Measurements from ENCODE around the gene ANKRD44.
"Not testable (repeated sequence)": the region's sequence is repeated elsewhere in the genome, so short reads cannot be mapped to it uniquely, and the experiment has no call there.

ANKRD44 gene

DNA sequence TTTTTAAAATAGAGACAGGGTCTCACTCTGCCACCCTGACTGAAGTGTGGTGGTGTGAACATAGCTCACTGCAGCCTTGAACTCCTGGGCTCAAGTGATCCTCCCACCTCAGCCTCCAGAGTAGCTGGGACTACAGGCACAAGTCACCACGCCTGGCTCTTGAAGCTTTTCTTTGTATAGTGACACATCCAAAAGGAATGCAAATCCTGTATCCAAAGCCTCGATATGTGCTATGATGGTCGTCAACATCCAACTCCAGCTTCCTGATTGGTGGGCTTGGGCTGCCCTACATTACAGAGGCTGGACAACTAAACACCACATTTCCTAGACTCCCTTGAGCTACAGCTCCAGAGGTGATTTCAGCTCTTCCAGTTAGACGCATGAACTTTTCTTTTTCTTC, 282.4 kb downstream of the ANKRD44 start:
- no peak overlapping the region for H3K9ac ChIP-seq (ENCODE audit: low read depth, low read length)
- H3K4me3 ChIP-seq (ENCODE audit: low read depth, low read length) = no peak overlapping the region
- H3K27ac ChIP-seq (ENCODE audit: low read depth, low read length) = no peak overlapping the region

DNA sequence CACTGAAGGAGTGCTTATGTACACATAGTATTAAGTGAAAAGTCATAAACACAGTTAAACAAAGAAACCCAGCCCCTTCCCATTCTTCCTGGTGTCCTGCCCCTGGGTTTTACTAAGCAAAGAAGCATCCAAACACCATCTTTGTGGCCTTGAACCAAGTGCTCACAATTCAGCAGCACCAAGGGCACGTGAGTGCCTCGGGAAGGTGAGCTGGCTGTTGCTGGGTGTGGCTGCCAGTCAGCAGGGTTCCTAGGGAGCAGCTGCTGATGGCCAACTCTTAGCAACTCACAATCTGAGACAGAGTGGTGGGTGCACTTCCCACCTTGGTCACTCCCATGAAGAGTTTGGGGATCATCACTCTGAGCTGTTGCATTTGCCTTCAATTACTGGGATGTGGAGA, 286.4 kb downstream of the ANKRD44 start:
- Histone ChIP-seq H3K4me1 (ENCODE audit: control insufficient read depth, insufficient read depth, low read length) (no peaks in the 10 kb centered on the region), H3K27ac (ENCODE audit: low read depth, low read length) (no peak overlapping the region), H3K9me3 (ENCODE audit: control insufficient read depth, insufficient read depth, low read length) (no peaks in the 10 kb centered on the region), H3K36me3 (ENCODE audit: control insufficient read depth, insufficient read depth, low read length) (no peaks in the 10 kb centered on the region), H3K4me3 (ENCODE audit: low read depth, low read length) (no peak overlapping the region), H3K27me3 (ENCODE audit: control insufficient read depth, insufficient read depth, low read length) (no peaks in the 10 kb centered on the region), H3K9ac (ENCODE audit: low read depth, low read length) (no peak overlapping the region)

More for the DNA sequence above, 282.4 kb downstream of the ANKRD44 start:
- H3K36me3 ChIP-seq (ENCODE audit: control insufficient read depth, insufficient read depth, low read length) = no peaks in the 10 kb centered on the region
- no peaks in the 10 kb centered on the region for H3K4me1 ChIP-seq (ENCODE audit: control insufficient read depth, insufficient read depth, low read length)
- no peaks in the 10 kb centered on the region for H3K9me3 ChIP-seq (ENCODE audit: control insufficient read depth, insufficient read depth, low read length)
- no peaks in the 10 kb centered on the region for H3K27me3 ChIP-seq (ENCODE audit: control insufficient read depth, insufficient read depth, low read length)

DNA sequence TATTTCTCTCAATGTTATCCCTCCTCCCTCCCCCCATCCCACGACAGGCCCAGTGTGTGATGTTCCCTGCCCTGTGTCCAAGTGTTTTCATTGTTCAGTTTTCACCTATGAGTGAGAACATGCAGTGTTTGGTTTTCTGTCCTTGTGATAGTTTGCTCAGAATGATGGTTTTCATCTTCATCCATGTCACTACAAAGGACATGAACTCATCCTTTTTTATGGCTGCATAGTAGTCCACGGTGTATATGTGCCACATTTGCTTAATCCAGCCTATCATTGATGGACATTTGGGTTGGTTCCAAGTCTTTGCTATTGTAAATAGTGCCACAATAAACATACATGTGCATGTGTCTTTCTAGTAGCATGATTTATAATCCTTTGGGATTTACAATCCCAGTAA, 289.7 kb downstream of the ANKRD44 start:
- H3K9ac ChIP-seq (ENCODE audit: low read depth, low read length); H3K27me3 ChIP-seq (ENCODE audit: control insufficient read depth, insufficient read depth, low read length); H3K4me1 ChIP-seq (ENCODE audit: control insufficient read depth, insufficient read depth, low read length); H3K9me3 ChIP-seq (ENCODE audit: control insufficient read depth, insufficient read depth, low read length); H3K27ac ChIP-seq (ENCODE audit: low read depth, low read length); H3K36me3 ChIP-seq (ENCODE audit: control insufficient read depth, insufficient read depth, low read length); H3K4me3 ChIP-seq (ENCODE audit: low read depth, low read length): not testable (repeated sequence)

DNA sequence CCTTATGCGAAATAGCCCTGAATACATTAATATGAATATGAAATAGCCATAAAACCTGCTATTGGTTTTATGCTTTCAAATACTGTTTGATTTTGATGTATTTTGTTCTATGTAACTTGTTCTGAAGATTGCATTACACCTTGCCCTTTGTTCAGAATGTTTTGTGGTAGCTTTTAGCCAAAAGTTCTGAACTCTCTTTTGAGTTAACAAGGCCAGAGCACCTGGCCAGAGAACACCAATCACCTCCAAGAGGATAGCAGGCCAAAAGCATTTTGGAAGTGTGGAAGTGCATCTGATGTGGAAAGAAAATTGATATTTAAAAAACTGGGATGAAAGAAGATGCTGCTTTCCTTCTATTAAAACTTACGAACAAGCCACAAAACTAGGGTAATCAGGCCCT, 297.5 kb downstream of the ANKRD44 start:
- H3K27me3 ChIP-seq (ENCODE audit: control insufficient read depth, insufficient read depth, low read length) = no peaks in the 10 kb centered on the region
- no peaks in the 10 kb centered on the region for H3K36me3 ChIP-seq (ENCODE audit: control insufficient read depth, insufficient read depth, low read length)
- no peak overlapping the region for H3K27ac ChIP-seq (ENCODE audit: low read depth, low read length)
- H3K4me1 ChIP-seq (ENCODE audit: control insufficient read depth, insufficient read depth, low read length) = peaks cover 5% of the 10 kb centered on the region
- no peaks in the 10 kb centered on the region for H3K9me3 ChIP-seq (ENCODE audit: control insufficient read depth, insufficient read depth, low read length)
- H3K4me3 ChIP-seq (ENCODE audit: low read depth, low read length) = no peak overlapping the region
- no peak overlapping the region for H3K9ac ChIP-seq (ENCODE audit: low read depth, low read length)

DNA sequence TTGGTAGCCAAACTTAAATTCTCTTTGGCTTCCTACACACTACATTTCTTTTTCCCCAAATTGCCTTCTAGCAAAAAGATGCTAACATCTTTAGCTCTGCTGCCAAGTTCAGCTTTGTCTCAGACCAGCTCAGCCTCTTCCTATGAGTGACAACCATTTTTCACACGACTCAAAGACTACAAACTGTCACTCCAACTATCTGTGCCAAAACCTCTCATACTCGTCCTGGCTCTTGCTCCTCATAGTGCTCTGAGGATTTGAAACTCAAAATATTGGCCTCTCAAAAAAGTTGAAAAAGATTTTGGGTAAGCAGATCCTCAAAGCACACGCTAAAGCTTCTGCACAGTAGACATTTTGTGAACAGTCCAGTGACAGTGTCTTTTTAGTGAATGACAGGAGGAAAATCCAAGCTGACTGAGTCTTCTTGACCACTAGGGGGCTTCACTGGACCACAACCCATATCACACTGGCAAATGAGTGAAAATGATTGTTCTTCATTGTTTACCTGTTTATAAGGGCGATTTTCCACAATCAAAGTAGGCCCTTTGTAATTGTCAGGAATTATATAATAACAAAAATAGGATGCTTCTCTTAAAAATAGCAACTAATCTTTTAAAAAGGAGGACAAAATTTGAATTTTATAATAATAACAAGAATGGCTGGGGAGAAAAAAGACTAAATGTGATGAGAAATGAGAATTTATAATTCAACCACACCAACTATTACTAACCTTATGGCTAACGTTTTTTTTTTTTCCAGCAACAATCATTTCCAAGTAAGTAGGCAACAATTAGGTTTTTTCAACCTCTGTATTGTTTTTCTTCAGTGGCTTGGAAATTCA, 298.6 kb downstream of the ANKRD44 start:
- Histone ChIP-seq H3K27ac (ENCODE audit: low read depth, low read length) (no peak overlapping the region), H3K27me3 (ENCODE audit: control insufficient read depth, insufficient read depth, low read length) (no peaks in the 10 kb centered on the region), H3K9me3 (ENCODE audit: control insufficient read depth, insufficient read depth, low read length) (no peaks in the 10 kb centered on the region), H3K4me3 (ENCODE audit: low read depth, low read length) (no peak overlapping the region), H3K9ac (ENCODE audit: low read depth, low read length) (no peak overlapping the region), H3K4me1 (ENCODE audit: control insufficient read depth, insufficient read depth, low read length) (peaks cover 9% of the 10 kb centered on the region), H3K36me3 (ENCODE audit: control insufficient read depth, insufficient read depth, low read length) (no peaks in the 10 kb centered on the region)

DNA sequence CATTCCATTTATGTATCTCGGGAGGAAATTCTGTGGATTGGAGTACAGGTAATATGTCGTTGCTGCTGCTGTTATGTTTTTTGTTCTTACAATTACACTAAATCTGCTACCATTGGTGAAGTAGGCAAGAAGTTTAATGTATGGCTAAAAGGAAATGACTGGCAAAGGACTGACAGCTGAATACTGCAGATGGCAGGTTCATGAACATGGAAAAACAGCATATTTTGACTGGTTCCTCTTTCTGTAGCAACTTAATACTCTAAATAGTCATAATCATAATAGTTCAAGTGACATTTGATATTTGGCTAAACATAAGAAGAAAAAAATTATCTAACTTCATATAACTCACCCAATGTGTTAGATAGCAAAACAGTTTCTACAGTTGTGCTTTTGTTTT, 299.6 kb downstream of the ANKRD44 start:
- Histone ChIP-seq H3K4me1 (ENCODE audit: control insufficient read depth, insufficient read depth, low read length) (peaks cover 9% of the 10 kb centered on the region), H3K4me3 (ENCODE audit: low read depth, low read length) (no peak overlapping the region), H3K27ac (ENCODE audit: low read depth, low read length) (no peak overlapping the region), H3K9ac (ENCODE audit: low read depth, low read length) (no peak overlapping the region), H3K36me3 (ENCODE audit: control insufficient read depth, insufficient read depth, low read length) (no peaks in the 10 kb centered on the region), H3K9me3 (ENCODE audit: control insufficient read depth, insufficient read depth, low read length) (no peaks in the 10 kb centered on the region), H3K27me3 (ENCODE audit: control insufficient read depth, insufficient read depth, low read length) (no peaks in the 10 kb centered on the region)

DNA sequence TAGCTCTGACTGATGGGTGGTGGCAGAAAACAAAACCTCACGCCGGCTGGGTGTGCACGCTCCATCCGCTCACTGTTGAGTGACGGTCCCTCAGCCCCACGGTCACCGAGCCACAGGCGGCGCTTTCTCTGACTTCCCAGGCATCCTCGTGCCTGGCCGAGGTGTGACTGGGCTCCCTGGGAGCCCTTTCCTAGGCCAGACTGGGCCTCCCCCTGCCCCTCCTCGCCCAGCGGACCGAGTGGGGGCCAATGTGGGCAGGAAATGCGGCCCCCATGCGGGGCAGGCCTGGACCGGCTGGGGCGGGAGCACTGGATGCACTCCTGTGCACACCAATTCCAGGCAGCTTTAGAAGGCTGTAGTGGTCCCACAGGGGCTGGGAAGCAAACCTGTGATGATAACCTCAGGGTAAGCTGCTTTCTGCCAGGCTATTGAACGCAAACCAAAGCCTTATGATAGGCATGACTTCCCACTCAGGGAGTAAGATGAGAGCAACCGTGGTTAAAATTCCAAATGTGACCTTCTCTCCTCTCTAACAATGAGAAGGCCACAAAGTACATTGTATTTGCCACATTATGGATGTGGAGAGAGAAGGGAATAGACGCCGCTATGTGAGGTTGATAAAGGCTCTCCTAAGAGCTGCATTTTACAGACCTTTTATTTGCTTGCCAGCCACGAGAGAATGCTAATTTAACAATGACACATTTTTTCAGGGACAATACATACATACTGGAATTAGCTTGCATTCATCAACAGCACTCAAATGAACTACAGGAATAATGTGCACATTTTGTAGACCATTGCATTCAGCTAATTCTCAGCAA, 300.2 kb downstream of the ANKRD44 start:
- Histone ChIP-seq H3K27ac (ENCODE audit: low read depth, low read length) (no peak overlapping the region), H3K27me3 (ENCODE audit: control insufficient read depth, insufficient read depth, low read length) (no peaks in the 10 kb centered on the region), H3K4me3 (ENCODE audit: low read depth, low read length) (no peak overlapping the region), H3K4me1 (ENCODE audit: control insufficient read depth, insufficient read depth, low read length) (peaks cover 9% of the 10 kb centered on the region), H3K36me3 (ENCODE audit: control insufficient read depth, insufficient read depth, low read length) (no peaks in the 10 kb centered on the region), H3K9ac (ENCODE audit: low read depth, low read length) (no peak overlapping the region), H3K9me3 (ENCODE audit: control insufficient read depth, insufficient read depth, low read length) (no peaks in the 10 kb centered on the region)

DNA sequence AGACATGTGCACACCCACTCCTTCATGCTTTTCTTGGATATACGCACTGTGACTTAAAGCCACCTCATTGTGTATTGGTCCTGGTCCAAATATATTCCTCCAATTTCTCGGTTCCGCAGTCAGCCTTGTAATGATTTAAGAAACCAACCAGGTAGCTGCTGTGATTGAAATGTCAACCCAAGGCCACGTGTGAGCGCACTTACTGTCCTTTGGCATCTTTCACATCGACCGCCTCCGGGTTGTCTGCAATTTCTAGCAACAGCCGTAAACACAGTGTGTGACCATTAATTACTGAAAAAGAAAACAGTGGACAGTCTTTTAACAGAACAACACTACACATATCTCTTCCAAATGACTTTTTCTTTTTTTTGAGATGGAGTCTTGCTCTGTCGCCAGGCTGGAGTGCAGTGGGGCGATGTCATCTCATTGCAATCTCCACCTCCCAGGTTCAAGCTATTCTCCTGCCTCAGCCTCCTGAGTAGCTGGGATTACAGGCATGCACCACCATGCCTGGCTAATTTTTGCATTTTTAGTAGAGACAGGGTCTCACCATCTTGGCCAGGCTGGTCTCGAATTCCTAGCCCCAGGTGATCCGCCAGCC, 301.7 kb downstream of the ANKRD44 start:
- not testable (repeated sequence) for H3K4me3 ChIP-seq (ENCODE audit: low read depth, low read length); H3K27me3 ChIP-seq (ENCODE audit: control insufficient read depth, insufficient read depth, low read length); H3K9me3 ChIP-seq (ENCODE audit: control insufficient read depth, insufficient read depth, low read length); H3K4me1 ChIP-seq (ENCODE audit: control insufficient read depth, insufficient read depth, low read length); H3K36me3 ChIP-seq (ENCODE audit: control insufficient read depth, insufficient read depth, low read length); H3K27ac ChIP-seq (ENCODE audit: low read depth, low read length); H3K9ac ChIP-seq (ENCODE audit: low read depth, low read length)

DNA sequence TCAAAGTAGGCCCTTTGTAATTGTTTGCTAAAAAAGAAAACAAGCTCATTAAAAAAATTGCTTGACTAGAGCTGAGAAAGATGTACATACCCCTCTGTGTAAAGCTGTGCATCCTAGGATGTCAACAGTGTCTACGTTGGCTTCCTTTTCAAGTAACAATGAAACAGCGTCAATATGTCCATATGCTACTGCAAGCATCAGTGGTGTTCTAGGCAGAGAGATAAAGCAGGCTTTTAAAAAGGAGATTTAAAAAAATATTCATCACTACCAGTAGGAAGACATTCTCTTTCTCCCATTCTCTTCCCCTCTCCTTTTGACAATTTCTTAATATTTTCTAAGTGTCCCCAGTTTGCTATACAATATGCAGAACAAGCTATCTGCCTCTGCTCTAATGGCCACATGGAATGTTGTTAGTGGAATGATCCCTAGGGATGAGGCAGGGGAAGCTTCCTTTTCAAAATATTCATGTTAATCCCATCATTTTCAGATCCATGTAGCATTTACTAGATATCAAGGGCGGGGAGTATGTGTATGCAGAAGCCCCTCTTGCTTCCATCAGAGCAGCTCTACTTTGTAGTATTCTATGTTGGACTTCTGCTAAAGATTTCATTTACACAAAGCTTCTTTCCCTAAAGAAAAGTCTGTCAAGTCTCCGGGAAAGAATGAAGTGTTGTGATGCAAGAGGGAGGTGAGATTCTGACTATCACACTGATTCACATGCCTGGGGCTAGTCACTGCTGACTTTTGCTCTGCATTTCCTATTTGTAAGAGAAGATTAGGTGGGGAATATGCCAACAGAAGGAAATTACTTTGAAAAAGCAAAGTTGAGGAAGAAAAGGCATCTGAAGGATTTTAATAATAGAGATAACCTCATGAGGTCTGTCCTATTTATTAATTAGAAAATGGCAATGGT, 302.6 kb downstream of the ANKRD44 start:
- Histone ChIP-seq H3K27me3 (ENCODE audit: control insufficient read depth, insufficient read depth, low read length) (no peaks in the 10 kb centered on the region), H3K4me3 (ENCODE audit: low read depth, low read length) (no peak overlapping the region), H3K9me3 (ENCODE audit: control insufficient read depth, insufficient read depth, low read length) (no peaks in the 10 kb centered on the region), H3K9ac (ENCODE audit: low read depth, low read length) (no peak overlapping the region), H3K27ac (ENCODE audit: low read depth, low read length) (peak overlapping the region; percentile 15), H3K36me3 (ENCODE audit: control insufficient read depth, insufficient read depth, low read length) (no peaks in the 10 kb centered on the region), H3K4me1 (ENCODE audit: control insufficient read depth, insufficient read depth, low read length) (peaks cover 9% of the 10 kb centered on the region)

DNA sequence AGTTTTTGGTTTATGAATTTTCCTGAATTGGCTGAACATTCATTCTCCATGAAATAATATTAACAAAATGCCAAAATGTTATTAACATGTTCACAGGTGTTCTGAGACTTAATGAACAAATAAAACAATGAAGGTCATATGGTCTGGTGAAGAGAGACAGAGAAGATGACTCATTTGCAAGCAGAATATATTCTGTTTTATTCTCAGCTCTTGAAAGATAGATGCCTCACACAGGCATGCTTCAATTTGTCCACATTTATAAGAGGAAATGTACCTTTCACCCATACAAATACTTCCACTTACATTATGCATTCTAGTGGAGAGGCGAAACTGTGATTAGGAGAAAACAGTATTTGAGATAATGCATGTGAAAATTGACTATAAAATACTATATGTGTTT, 308.7 kb downstream of the ANKRD44 start:
- no peak overlapping the region for H3K4me3 ChIP-seq (ENCODE audit: low read depth, low read length)
- no peaks in the 10 kb centered on the region for H3K9me3 ChIP-seq (ENCODE audit: control insufficient read depth, insufficient read depth, low read length)
- H3K36me3 ChIP-seq (ENCODE audit: control insufficient read depth, insufficient read depth, low read length) = no peaks in the 10 kb centered on the region
- no peaks in the 10 kb centered on the region for H3K4me1 ChIP-seq (ENCODE audit: control insufficient read depth, insufficient read depth, low read length)
- no peaks in the 10 kb centered on the region for H3K27me3 ChIP-seq (ENCODE audit: control insufficient read depth, insufficient read depth, low read length)
- no peak overlapping the region for H3K27ac ChIP-seq (ENCODE audit: low read depth, low read length)
- H3K9ac ChIP-seq (ENCODE audit: low read depth, low read length) = no peak overlapping the region
